Measurements from ENCODE around the gene PHACTR1. TPM values are rescaled to one million over a fixed set of nuclear protein-coding genes. Genes with fewer than 3 reads are reported as not detected.

The PHACTR1 gene
- total and polyA plus RNA-seq, 2 experiments from 2014 or later, result 11.2 to 33.9 TPM

GRCh38 chr6:13248994-13249393, 532.4 kb downstream of the PHACTR1 start:
- Histone ChIP-seq H3K27ac (no peak overlapping the region), H3K27me3 (no peaks in the 10 kb centered on the region), H3K9me3 (ENCODE audit: low read depth) (no peaks in the 10 kb centered on the region), H3K36me3 (no peaks in the 10 kb centered on the region), H3K4me1 (ENCODE audit: low read depth) (peaks cover 14% of the 10 kb centered on the region), H3K4me3 (no peak overlapping the region)
- TF ChIP-seq, protein P1, sequence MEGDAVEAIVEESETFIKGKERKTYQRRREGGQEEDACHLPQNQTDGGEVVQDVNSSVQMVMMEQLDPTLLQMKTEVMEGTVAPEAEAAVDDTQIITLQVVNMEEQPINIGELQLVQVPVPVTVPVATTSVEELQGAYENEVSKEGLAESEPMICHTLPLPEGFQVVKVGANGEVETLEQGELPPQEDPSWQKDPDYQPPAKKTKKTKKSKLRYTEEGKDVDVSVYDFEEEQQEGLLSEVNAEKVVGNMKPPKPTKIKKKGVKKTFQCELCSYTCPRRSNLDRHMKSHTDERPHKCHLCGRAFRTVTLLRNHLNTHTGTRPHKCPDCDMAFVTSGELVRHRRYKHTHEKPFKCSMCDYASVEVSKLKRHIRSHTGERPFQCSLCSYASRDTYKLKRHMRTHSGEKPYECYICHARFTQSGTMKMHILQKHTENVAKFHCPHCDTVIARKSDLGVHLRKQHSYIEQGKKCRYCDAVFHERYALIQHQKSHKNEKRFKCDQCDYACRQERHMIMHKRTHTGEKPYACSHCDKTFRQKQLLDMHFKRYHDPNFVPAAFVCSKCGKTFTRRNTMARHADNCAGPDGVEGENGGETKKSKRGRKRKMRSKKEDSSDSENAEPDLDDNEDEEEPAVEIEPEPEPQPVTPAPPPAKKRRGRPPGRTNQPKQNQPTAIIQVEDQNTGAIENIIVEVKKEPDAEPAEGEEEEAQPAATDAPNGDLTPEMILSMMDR (IDR thresholded peaks at IDR 0.05; ENCODE audit: low read depth, low read length), result no peak
- DNase-seq (ENCODE audit: low read depth in 1 of 2, low spot score in 1 of 2), result no peak

DNA sequence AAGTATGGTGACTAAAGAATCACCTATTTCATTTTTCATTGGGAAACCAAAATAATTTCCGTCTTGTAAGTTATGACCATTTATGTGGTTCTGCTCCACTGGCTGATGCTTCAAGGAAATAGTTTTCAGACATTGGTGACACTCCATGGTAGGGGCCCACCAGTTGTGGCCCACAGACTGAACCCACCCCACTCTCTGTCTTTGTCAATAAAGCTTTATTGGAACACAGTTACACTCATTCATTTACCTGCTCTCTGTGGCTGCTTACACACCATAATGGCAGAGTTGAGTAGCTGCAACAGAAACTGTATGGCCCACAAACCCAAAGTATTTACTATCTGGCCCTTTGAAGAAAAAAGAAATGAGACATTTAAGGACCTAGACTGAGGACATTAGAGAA, 533.2 kb downstream of the PHACTR1 start:
- Histone ChIP-seq H3K4me1 (ENCODE audit: low read depth) (peaks cover 14% of the 10 kb centered on the region), H3K27me3 (no peaks in the 10 kb centered on the region), H3K4me3 (no peak overlapping the region), H3K9me3 (ENCODE audit: low read depth) (no peaks in the 10 kb centered on the region), H3K27ac (no peak overlapping the region), H3K36me3 (no peaks in the 10 kb centered on the region)
- TF ChIP-seq, protein P1 (IDR thresholded peaks at IDR 0.05; ENCODE audit: low read depth, low read length), result no peak
- no peak for DNase-seq (ENCODE audit: low read depth in 1 of 2, low spot score in 1 of 2)

DNA sequence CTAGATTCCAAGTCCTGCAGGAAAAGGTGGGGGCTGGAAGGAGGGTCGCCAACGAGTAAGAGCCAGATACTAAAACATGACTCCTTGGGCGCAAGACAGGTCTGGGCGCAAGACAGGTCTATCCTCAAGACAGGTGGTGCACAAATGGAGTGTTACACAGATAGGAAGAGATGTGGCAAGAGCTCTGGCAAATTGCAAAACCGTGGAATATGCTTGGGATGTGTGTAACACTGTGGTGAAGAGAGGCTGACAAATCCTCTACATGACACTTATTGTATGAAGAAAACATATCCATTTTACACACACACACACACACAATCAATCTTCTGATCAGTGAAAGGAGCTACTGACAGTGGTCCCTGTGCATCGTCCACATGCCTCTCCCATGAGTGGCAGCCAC, 534.1 kb downstream of the PHACTR1 start:
- peak in 1 of 2 donors; percentile 31 for DNase-seq (ENCODE audit: low read depth in 1 of 2, low spot score in 1 of 2)
- no peak overlapping the region for H3K27ac ChIP-seq
- TF ChIP-seq, protein P1 (IDR thresholded peaks at IDR 0.05; ENCODE audit: low read depth, low read length), result no peak
- H3K4me1 ChIP-seq (ENCODE audit: low read depth), result peaks cover 14% of the 10 kb centered on the region
- H3K9me3 ChIP-seq (ENCODE audit: low read depth), result no peaks in the 10 kb centered on the region
- H3K4me3 ChIP-seq, result no peak overlapping the region
- H3K36me3 ChIP-seq, result no peaks in the 10 kb centered on the region
- no peaks in the 10 kb centered on the region for H3K27me3 ChIP-seq

DNA sequence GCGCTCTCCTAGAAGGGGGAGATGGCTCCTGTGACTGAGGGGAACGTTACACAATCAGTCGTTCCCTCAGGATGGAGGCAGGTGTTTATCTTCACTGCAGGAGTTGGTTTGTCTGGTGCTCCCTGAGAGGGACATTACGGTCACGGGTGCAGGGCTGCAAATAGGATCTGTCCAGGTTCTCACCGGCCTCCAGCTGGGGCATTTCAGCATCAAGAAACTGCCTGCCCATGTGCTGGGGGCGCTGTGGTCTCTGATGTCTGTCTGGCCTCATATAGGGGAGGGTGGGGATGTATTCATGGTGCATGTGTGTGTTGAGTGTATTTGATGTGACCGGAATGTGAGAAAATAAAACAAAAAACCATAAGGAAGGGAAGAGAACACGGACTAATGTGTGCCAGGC, 534.7 kb downstream of the PHACTR1 start:
- Histone ChIP-seq H3K9me3 (ENCODE audit: low read depth) (no peaks in the 10 kb centered on the region), H3K4me1 (ENCODE audit: low read depth) (peaks cover 14% of the 10 kb centered on the region), H3K36me3 (no peaks in the 10 kb centered on the region), H3K4me3 (no peak overlapping the region), H3K27ac (no peak overlapping the region), H3K27me3 (no peaks in the 10 kb centered on the region)
- DNase-seq (ENCODE audit: low read depth in 1 of 2, low spot score in 1 of 2), result no peak
- TF ChIP-seq, protein P1 (IDR thresholded peaks at IDR 0.05; ENCODE audit: low read depth, low read length), result no peak

GRCh38 chr6:13252790-13253189, 536.2 kb downstream of the PHACTR1 start:
- no peak overlapping the region for H3K4me3 ChIP-seq
- H3K36me3 ChIP-seq, result no peaks in the 10 kb centered on the region
- H3K27me3 ChIP-seq, result no peaks in the 10 kb centered on the region
- TF ChIP-seq, protein P1 (IDR thresholded peaks at IDR 0.05; ENCODE audit: low read depth, low read length), result no peak
- no peak for DNase-seq (ENCODE audit: low read depth in 1 of 2, low spot score in 1 of 2)
- no peak overlapping the region for H3K27ac ChIP-seq
- H3K9me3 ChIP-seq (ENCODE audit: low read depth), result no peaks in the 10 kb centered on the region
- peaks cover 14% of the 10 kb centered on the region for H3K4me1 ChIP-seq (ENCODE audit: low read depth)

- Histone ChIP-seq H3K4me1 (ENCODE audit: low read depth) (peaks cover 10% of the 10 kb centered on the region), H3K36me3 (no peaks in the 10 kb centered on the region), H3K27ac (no peak overlapping the region), H3K4me3 (no peak overlapping the region), H3K9me3 (ENCODE audit: low read depth) (no peaks in the 10 kb centered on the region), H3K27me3 (no peaks in the 10 kb centered on the region)
- TF ChIP-seq, protein P1 (IDR thresholded peaks at IDR 0.05; ENCODE audit: low read depth, low read length), result no peak
- DNase-seq (ENCODE audit: low read depth in 1 of 2, low spot score in 1 of 2), result no peak
Measured at GRCh38 chr6:13253272-13253671, 536.7 kb downstream of the PHACTR1 start.
